GM15510 (cell line): ENCODE data around the gene OR8G5.

Experiments
- POLR2A ChIP-seq: IDR thresholded peaks from 3 replicates; pipeline ENCODE4 v1.6.1; 2011; ENCODE audit warnings: borderline replicate concordance; ENCODE audit not compliant: insufficient read length; ENCODE audit errors: extremely low read depth

The OR8G5 gene

DNA sequence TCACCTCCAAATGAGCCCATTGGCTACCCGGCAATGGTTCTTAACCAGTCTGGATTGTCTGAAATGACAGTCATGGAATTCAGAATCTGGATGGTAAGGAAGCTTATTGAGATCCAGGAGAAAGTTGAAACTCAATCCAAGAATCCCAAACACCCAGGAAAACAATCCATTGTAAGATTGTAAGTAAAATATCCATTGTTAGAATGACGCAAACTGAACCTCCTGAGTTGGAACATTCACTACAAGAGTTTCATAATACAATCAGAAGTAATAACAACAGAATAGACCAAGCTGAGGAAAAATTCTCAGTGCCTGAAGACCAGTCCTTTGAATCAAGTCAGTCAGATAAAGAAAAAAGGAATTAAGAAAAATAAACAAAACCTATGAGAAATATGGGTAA, 22.1 kb downstream of the OR8G5 start:
- TF ChIP-seq POLR2A, result no peak

GRCh38 chr11:124285610-124286344, 29.6 kb downstream of the OR8G5 start:
- TF ChIP-seq POLR2A, result no peak

GRCh38 chr11:124294687-124295086, 38.5 kb downstream of the OR8G5 start:
- TF ChIP-seq POLR2A, result no peak

GRCh38 chr11:124296016-124296415, 39.8 kb downstream of the OR8G5 start:
- TF ChIP-seq POLR2A, result no peak

- TF ChIP-seq POLR2A, result no peak
These were observed 41.7 kb downstream of the OR8G5 start for GRCh38 chr11:124297921-124298320.

GRCh38 chr11:124301548-124301947, 45.4 kb downstream of the OR8G5 start:
- TF ChIP-seq POLR2A, result no peak

DNA sequence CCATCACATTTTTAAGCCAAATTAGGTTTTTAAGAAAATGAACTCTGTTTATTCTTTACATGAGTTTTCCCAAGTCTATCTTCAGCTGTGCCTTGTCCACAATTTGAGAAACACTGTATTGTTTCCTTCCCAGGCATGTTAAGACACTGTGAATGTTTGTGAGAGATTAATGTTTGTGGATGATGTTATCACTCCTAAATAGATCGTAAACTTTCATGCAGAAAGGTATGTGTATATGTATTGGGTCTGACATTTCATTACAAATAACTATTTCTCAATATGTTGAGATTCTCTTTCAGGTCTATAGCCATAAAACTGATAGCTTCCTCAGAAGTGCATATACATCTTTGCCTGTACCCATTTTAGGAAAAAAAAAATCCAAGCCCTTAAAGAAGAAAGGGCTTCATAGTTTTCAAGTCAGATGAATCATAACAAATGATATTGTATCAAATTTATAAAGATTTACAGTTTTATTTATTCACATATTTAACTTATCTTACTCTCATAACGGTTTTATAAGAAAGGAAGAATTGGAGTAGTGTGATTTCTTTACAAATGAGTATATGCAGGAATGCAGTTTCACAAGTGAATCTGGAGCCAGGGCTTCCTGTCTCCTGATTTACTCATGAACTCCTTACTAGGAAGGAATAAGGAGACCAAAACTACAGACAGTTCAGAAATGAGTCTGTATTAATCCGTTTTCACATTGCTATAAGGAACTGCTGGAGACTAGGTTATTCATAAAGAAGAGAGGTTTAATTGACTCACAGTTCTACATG, 46.4 kb downstream of the OR8G5 start:
- no peak for TF ChIP-seq POLR2A

DNA sequence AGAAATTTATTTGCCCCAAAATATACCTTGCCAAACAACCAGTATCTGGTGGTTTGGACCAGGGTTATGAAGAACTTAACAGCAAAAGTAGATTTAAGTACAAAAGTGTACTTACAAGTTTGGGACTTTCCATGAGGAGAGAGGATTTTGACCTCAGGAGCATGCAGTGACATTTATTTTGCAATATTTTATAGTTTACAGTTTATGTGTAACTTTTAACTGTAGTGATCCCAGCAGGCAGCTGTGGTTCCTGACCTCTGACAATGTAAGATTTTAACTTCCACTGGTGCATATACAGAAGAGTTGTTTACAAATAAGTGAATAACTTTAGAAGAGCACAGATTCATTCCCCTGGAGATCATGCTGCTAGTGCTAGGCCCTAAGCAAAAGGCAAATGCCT, 50.9 kb downstream of the OR8G5 start:
- no peak for TF ChIP-seq POLR2A

DNA sequence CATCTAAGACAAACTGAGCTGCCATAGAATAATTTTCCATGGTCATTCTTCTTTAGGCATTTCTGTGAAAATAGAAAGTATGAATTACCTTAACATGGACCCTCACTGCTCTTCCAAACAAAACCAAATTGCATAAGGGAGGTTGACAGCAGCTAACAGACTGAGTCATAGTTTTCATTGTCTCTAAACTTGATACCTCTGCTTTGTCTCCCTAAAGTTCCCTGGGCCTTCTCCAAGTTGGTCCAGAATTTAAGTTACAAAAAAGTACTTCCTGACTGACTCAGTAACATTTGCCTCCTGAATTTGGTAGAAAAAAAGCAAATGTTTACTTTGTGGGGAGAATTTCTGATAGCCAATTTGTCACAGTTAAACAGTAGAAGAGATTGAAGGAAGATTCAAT, 54.5 kb downstream of the OR8G5 start:
- TF ChIP-seq POLR2A, result no peak

DNA sequence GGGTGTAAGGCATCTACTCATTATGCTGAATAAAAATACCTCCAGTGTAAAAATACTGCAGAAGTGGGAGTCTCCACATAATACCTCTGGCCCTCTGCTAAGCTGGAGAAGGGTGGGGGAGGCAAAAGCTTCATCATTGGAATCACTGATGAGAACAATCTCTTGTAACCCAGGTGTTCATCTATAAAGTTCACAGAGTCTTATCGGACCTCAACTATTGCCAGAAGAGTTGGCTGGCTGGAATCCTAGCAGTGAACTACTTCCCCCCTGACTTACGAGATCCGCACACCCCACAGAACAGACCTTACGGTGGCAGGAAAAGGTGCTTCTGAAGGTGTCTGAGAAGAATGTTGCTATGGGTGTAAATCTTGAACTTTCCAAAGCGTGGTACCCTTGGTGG, 55.1 kb downstream of the OR8G5 start:
- TF ChIP-seq POLR2A, result no peak

GRCh38 chr11:124311670-124312069, 55.5 kb downstream of the OR8G5 start:
- TF ChIP-seq POLR2A, result no peak

GRCh38 chr11:124313131-124313530, 57.0 kb downstream of the OR8G5 start:
- no peak for TF ChIP-seq POLR2A

GRCh38 chr11:124313849-124314248, 57.7 kb downstream of the OR8G5 start, which contains the start of gene OR8D1:
Gene OR8D1, minus strand, starts transcription at chr11:124313949. Its CDS starts 3,183 bp downstream, at chr11:124310766.
- TF ChIP-seq POLR2A, result no peak

GRCh38 chr11:124315052-124315451, 58.9 kb downstream of the OR8G5 start:
- TF ChIP-seq POLR2A, result no peak
